GM23338 (cell line): ENCODE measurements around the gene E2F6. TPM values are rescaled to one million over a fixed set of nuclear protein-coding genes. Genes with fewer than 3 reads are reported as not detected.

ENCODE experiments used
- ATAC-seq: fragments of 200-7000 bp; cut with Tn5 transposase; 3 replicates; pipeline ENCODE4 v1.9.1; 2020
- DNase-seq: peaks from one replicate; pipeline ENCODE4 v3.0.0-alpha.2; 2015; ENCODE audit warnings: low spot score
- H2AFZ ChIP-seq: fragments of 200-600 bp; sonication (generic); 2 replicates; pipeline ENCODE4 v1.8.0; 2016; ENCODE audit warnings: antibody characterized with exemption, mild to moderate bottlenecking, moderate library complexity
- H3F3A ChIP-seq: fragments of 200-600 bp; sonication (generic); replicated peaks from 2 replicates; pipeline ENCODE4 v1.8.0; 2017; ENCODE audit warnings: antibody characterized with exemption, mixed run types, low read depth
- H3K27ac ChIP-seq: fragments of 200-600 bp; sonication (generic); 2 replicates; pipeline ENCODE4 v1.6.1; 2016; ENCODE audit warnings: low read depth
- H3K27me3 ChIP-seq: fragments of 200-600 bp; sonication (generic); 2 replicates; pipeline ENCODE4 v1.8.0; 2016; ENCODE audit warnings: mild to moderate bottlenecking, mixed run types, moderate library complexity; ENCODE audit not compliant: insufficient read depth
- H3K36me3 ChIP-seq: fragments of 200-600 bp; sonication (generic); 2 replicates; pipeline ENCODE4 v1.8.0; 2016; ENCODE audit warnings: mild to moderate bottlenecking; ENCODE audit not compliant: insufficient read depth
- H3K4me1 ChIP-seq: fragments of 200-600 bp; sonication (generic); 2 replicates; pipeline ENCODE4 v1.8.0; 2016; ENCODE audit warnings: mild to moderate bottlenecking, moderate library complexity; ENCODE audit not compliant: insufficient read depth
- H3K4me2 ChIP-seq: fragments of 200-600 bp; sonication (generic); 2 replicates; pipeline ENCODE4 v1.7.1; 2017; ENCODE audit warnings: mixed run types
- H3K4me3 ChIP-seq: fragments of 200-600 bp; sonication (generic); 2 replicates; pipeline ENCODE4 v1.6.1; 2016; ENCODE audit warnings: mixed run types
- H3K79me2 ChIP-seq: fragments of 200-600 bp; sonication (generic); replicated peaks from 2 replicates; pipeline ENCODE4 v1.8.0; 2017; ENCODE audit warnings: mild to moderate bottlenecking; ENCODE audit not compliant: insufficient read depth
- H3K9me2 ChIP-seq: fragments of 200-600 bp; sonication (generic); 2 replicates; pipeline ENCODE4 v1.8.0; 2017; ENCODE audit not compliant: insufficient read depth
- H4K20me1 ChIP-seq: fragments of 200-600 bp; sonication (generic); replicated peaks from 2 replicates; pipeline ENCODE4 v1.8.0; 2017; ENCODE audit warnings: mild to moderate bottlenecking; ENCODE audit not compliant: insufficient read depth
- H3K27ac Mint-ChIP-seq: 2 replicates; pipeline ENCODE4 v1.8.0; 2020; ENCODE audit warnings: inconsistent platforms, mild to moderate bottlenecking, moderate library complexity, mixed read lengths
- H3K27me3 Mint-ChIP-seq: 3 replicates; pipeline ENCODE4 v1.8.0; 2022; ENCODE audit warnings: low read depth, mild to moderate bottlenecking, moderate library complexity, mixed read lengths, inconsistent platforms; ENCODE audit not compliant: insufficient read depth, poor library complexity
- H3K36me3 Mint-ChIP-seq: 3 replicates; pipeline ENCODE4 v1.8.0; 2021; ENCODE audit warnings: low read depth, mild to moderate bottlenecking, inconsistent platforms, moderate library complexity, mixed read lengths
- H3K4me1 Mint-ChIP-seq: 3 replicates; pipeline ENCODE4 v1.8.0; 2020; ENCODE audit warnings: mild to moderate bottlenecking, inconsistent platforms, mixed read lengths
- H3K4me3 Mint-ChIP-seq: 3 replicates; pipeline ENCODE4 v1.8.0; 2021; ENCODE audit warnings: moderate library complexity, mild to moderate bottlenecking, inconsistent platforms, mixed read lengths
- H3K9me3 Mint-ChIP-seq: 3 replicates; pipeline ENCODE4 v1.8.0; 2020; ENCODE audit warnings: moderate library complexity, mild to moderate bottlenecking, inconsistent platforms, mixed read lengths
- CREB1 ChIP-seq: fragments of 250-450 bp; sonication (Bioruptor Pico); IDR thresholded peaks from 2 replicates; pipeline ENCODE4 v1.5.0; 2020; ENCODE audit warnings: low read depth, mild to moderate bottlenecking, moderate library complexity
- CTCF ChIP-seq, 2 experiments: fragments of 200-600 bp in 1 of 2; sonication (generic) in 1 of 2; conservative IDR thresholded peaks; 2 replicates each; pipeline versions ENCODE4 v1.5.1 to v1.6.1; 2016 to 2017; ENCODE audit warnings: antibody characterized with exemption in 2 of 2, low read depth in 2 of 2, mild to moderate bottlenecking in 2 of 2, moderate library complexity in 1 of 2
- ETS1 ChIP-seq: IDR thresholded peaks from 2 replicates; pipeline ENCODE4 v1.6.1; 2016; ENCODE audit warnings: antibody characterized with exemption
- EZH2 ChIP-seq: fragments of 200-600 bp; sonication (generic); IDR thresholded peaks from one replicate; pipeline ENCODE4 v1.8.0; 2017; ENCODE audit warnings: antibody characterized with exemption, mild to moderate bottlenecking, low read depth; ENCODE audit not compliant: unreplicated experiment
- EZH2phosphoT487 ChIP-seq: fragments of 200-600 bp; sonication (generic); IDR thresholded peaks from one replicate; pipeline ENCODE4 v1.8.1; 2018; ENCODE audit warnings: antibody characterized with exemption; ENCODE audit not compliant: unreplicated experiment
- JUNB ChIP-seq: IDR thresholded peaks from one replicate; pipeline ENCODE4 v1.6.1; 2016; ENCODE audit warnings: antibody characterized with exemption; ENCODE audit not compliant: unreplicated experiment
- NANOG ChIP-seq: IDR thresholded peaks from 2 replicates; pipeline ENCODE4 v1.6.1; 2016; ENCODE audit warnings: antibody characterized with exemption, borderline replicate concordance
- POLR2AphosphoS5 ChIP-seq: IDR thresholded peaks from 2 replicates; pipeline ENCODE4 v1.6.1; 2016; ENCODE audit warnings: antibody characterized with exemption, low read depth
- REST ChIP-seq: IDR thresholded peaks from one replicate; pipeline ENCODE4 v1.6.1; 2018; ENCODE audit warnings: antibody characterized with exemption; ENCODE audit not compliant: unreplicated experiment
- STAT1 ChIP-seq: IDR thresholded peaks from one replicate; pipeline ENCODE4 v1.6.1; 2016; ENCODE audit warnings: antibody characterized with exemption; ENCODE audit not compliant: unreplicated experiment
- ZNF114 ChIP-seq: fragments of 250-450 bp; sonication (Bioruptor Pico); IDR thresholded peaks from 2 replicates; pipeline ENCODE4 v1.5.0; 2020; ENCODE audit warnings: mild to moderate bottlenecking, moderate library complexity
- ZNF331 ChIP-seq: fragments of 250-450 bp; sonication (Bioruptor Pico); IDR thresholded peaks from 2 replicates; pipeline ENCODE4 v1.5.0; 2020; ENCODE audit warnings: low read depth, mild to moderate bottlenecking, moderate library complexity
- ZNF462 ChIP-seq: fragments of 250-450 bp; sonication (Bioruptor Pico); IDR thresholded peaks from 2 replicates; pipeline ENCODE4 v1.5.0; 2020; ENCODE audit warnings: mild to moderate bottlenecking, moderate library complexity
- polyA plus RNA-seq: library from polyadenylated mRNA; unstranded; fragments of >200 nt; fragmentation: Nextera tagmentation; extraction: Ambion mirVana; gene quantifications from 2 replicates; pipeline ENCODE4 v1.2.1, GENCODE V29; 2016
- total RNA-seq: library from RNA; depleted of rRNA; stranded (reverse); fragments of >200 nt; shearing (Covaris generic); gene quantifications from 2 replicates; pipeline ENCODE4 v1.2.3, GENCODE V29; 2014

The E2F6 gene
- total and polyA plus RNA-seq, 2 experiments from 2014 or later = 16.9 to 20.7 TPM

GRCh38 chr2:11396021-11396420, 69.9 kb downstream of the E2F6 start:
- no peaks in the 10 kb centered on the region for H4K20me1 ChIP-seq
- DNase-seq = no peak
- peaks cover 13% of the 10 kb centered on the region for H3K4me1 ChIP-seq
- no peak overlapping the region for H3K4me2 ChIP-seq
- H3K9me2 ChIP-seq = no peaks in the 10 kb centered on the region
- no peak overlapping the region for H3K4me3 ChIP-seq
- no peak overlapping the region for H3K27ac Mint-ChIP-seq
- H2AFZ ChIP-seq = no peak overlapping the region
- H3K27me3 ChIP-seq = no peaks in the 10 kb centered on the region
- no peaks in the 10 kb centered on the region for H3F3A ChIP-seq
- no peaks in the 10 kb centered on the region for H3K27me3 Mint-ChIP-seq
- H3K9me3 Mint-ChIP-seq = no peaks in the 10 kb centered on the region
- H3K4me3 Mint-ChIP-seq = no peak overlapping the region
- no peaks in the 10 kb centered on the region for H3K36me3 ChIP-seq
- H3K4me1 Mint-ChIP-seq = peaks cover 16% of the 10 kb centered on the region
- TF ChIP-seq JUNB (no peak), ZNF114 (no peak), STAT1 (no peak), EZH2phosphoT487 (no peak), EZH2 (no peak), CREB1 (CRISPR knock-in tag) (no peak), ZNF331 (no peak), POLR2AphosphoS5 (no peak), ETS1 (no peak), NANOG (no peak), CTCF (conservative IDR thresholded peaks at IDR 0.05; ENCODE audit: low read depth in 2 of 2) (no peak), REST (no peak), ZNF462 (CRISPR knock-in tag) (no peak)
- H3K27ac ChIP-seq = no peak overlapping the region
- H3K79me2 ChIP-seq = no peaks in the 10 kb centered on the region
- no peaks in the 10 kb centered on the region; the same call in 2 of the 3 replicates for H3K36me3 Mint-ChIP-seq
- no peak for ATAC-seq
